Measurements from ENCODE around the gene SAFB. TPM values are rescaled to one million over a fixed set of nuclear protein-coding genes. Genes with fewer than 3 reads are reported as not detected.

SAFB gene
- total RNA-seq, 1 experiment from 2014 or later: 68.7 TPM

DNA sequence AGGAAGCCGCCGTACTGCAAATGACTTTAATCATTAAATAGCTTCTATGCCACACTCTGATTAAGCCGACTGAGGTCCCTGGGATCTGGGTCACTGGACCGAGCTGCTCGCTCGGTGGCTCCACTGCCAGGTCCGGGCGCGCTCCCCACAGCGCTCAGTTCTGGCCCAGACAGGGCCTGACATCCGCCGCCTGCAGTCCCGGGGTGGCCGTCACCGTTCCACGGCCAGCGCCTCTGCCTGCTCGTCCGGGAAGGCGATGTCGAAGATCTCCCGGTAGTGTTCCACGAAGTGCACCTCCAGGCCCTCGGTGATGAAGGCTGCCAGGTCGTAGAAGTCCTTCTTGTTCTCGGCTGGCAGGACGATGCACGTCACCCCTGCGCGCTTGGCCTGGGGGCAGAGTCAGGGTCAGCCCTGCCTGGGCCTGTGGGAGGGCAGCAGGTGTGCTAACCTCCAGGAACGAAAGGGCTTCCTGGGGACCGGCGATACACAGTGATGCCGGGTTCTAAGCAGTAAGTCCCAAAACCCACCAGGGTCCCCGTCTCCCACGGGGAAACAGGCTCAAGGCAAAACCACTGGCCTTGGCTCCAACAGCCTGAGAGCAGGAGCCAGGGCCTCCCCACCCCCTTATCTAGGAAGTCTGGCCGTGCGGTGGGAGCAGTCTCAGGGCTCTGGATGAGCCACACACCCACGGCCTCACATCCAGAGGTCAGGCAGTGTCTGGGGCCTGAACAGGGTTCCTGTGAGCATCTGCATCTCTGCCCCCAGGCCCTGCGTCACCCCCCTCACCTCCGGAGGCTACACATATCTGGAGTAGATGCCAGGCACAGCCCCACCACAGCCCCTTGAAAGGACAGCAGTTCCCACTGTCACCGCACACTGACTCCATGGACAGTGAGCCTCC is 69.2 kb downstream of the SAFB start:
- ChIA-PET POLR2A (ENCODE audit: unreplicated experiment) (no interaction called here), CTCF (no interaction called here)
- Histone ChIP-seq H3K4me1 (replicated peaks; ENCODE audit: insufficient read depth) (no peaks in the 10 kb centered on the region), H4K20me1 (ENCODE audit: insufficient read depth) (peaks cover 37% of the 10 kb centered on the region), H2AFZ (no peak overlapping the region), H3K27me3 (ENCODE audit: insufficient read depth, low read depth) (no peaks in the 10 kb centered on the region), H3K9me3 (ENCODE audit: insufficient read depth, low read depth) (no peaks in the 10 kb centered on the region), H3K36me3 (ENCODE audit: low read depth) (0 out of 2 replicates have a peak, but pooled peaks cover 9% of the 10 kb centered on the region), H3K9me2 (ENCODE audit: insufficient read depth) (no peaks in the 10 kb centered on the region), H3K27ac (peak overlapping the region; percentile 29; the same call in 1 of the 2 replicates), H3F3A (ENCODE audit: insufficient read depth, low read depth) (peaks cover 34% of the 10 kb centered on the region), H3K79me2 (ENCODE audit: low read depth) (peaks cover 37% of the 10 kb centered on the region), H3K4me3 (peak overlapping the region; percentile 90), H3K4me2 (peak overlapping the region; percentile 71)
- intact Hi-C loops (cut with micrococcal nuclease; ENCODE audit: unreplicated experiment): no loop called here
- TF ChIP-seq, protein P1, sequence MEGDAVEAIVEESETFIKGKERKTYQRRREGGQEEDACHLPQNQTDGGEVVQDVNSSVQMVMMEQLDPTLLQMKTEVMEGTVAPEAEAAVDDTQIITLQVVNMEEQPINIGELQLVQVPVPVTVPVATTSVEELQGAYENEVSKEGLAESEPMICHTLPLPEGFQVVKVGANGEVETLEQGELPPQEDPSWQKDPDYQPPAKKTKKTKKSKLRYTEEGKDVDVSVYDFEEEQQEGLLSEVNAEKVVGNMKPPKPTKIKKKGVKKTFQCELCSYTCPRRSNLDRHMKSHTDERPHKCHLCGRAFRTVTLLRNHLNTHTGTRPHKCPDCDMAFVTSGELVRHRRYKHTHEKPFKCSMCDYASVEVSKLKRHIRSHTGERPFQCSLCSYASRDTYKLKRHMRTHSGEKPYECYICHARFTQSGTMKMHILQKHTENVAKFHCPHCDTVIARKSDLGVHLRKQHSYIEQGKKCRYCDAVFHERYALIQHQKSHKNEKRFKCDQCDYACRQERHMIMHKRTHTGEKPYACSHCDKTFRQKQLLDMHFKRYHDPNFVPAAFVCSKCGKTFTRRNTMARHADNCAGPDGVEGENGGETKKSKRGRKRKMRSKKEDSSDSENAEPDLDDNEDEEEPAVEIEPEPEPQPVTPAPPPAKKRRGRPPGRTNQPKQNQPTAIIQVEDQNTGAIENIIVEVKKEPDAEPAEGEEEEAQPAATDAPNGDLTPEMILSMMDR (conservative IDR thresholded peaks at IDR 0.05): no peak
- TF ChIP-seq EZH2 (IDR thresholded peaks at IDR 0.05; ENCODE audit: low read depth): no peak
- DNase-seq: no peak
- BruUV-seq (replicated peaks): no TSS peak

DNA sequence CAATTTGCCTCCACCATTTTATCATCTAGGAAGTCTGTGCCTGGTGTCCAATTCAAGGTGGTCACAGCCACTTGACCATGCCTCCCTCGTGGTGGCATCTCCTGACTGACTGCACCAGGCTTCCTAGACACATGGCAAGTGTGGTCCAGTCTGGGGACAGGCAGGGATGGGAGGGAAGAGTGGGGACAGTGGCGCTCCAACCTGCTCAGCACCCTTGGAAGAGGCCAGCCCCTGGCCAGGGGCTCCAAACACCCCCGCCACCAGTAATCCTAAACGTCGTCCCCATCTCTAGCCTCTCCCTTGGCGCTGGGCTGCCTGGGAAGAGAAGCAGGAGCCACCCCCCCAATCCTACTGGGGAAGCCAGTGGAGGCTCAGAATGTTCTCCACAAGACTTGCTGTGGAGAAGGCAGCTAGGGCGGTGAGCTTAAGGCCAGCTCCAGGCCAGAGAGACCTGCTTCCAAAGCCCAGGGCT is 69.9 kb downstream of the SAFB start:
- CTCF ChIA-PET: no interaction called here

More for the DNA sequence above, 69.9 kb downstream of the SAFB start:
- intact Hi-C loops (cut with micrococcal nuclease; ENCODE audit: unreplicated experiment): no loop called here
- no peak for DNase-seq
- Histone ChIP-seq H3K27ac (no peak overlapping the region), H3F3A (ENCODE audit: insufficient read depth, low read depth) (peaks cover 34% of the 10 kb centered on the region), H3K36me3 (ENCODE audit: low read depth) (0 out of 2 replicates have a peak, but pooled peaks cover 9% of the 10 kb centered on the region), H2AFZ (no peak overlapping the region), H4K20me1 (ENCODE audit: insufficient read depth) (peaks cover 37% of the 10 kb centered on the region), H3K9me2 (ENCODE audit: insufficient read depth) (no peaks in the 10 kb centered on the region), H3K4me2 (peak overlapping the region; percentile 71), H3K27me3 (ENCODE audit: insufficient read depth, low read depth) (no peaks in the 10 kb centered on the region), H3K9me3 (ENCODE audit: insufficient read depth, low read depth) (no peaks in the 10 kb centered on the region), H3K4me1 (replicated peaks; ENCODE audit: insufficient read depth) (no peaks in the 10 kb centered on the region), H3K4me3 (peak overlapping the region; percentile 90), H3K79me2 (ENCODE audit: low read depth) (peaks cover 37% of the 10 kb centered on the region)
- BruUV-seq (replicated peaks): no TSS peak
- POLR2A ChIA-PET (ENCODE audit: unreplicated experiment): no interaction called here
- TF ChIP-seq, protein P1 (conservative IDR thresholded peaks at IDR 0.05): no peak
- TF ChIP-seq EZH2 (IDR thresholded peaks at IDR 0.05; ENCODE audit: low read depth): no peak

Data from PC-9 (cell line).